ENCODE data around the gene ACTN1.

DNA sequence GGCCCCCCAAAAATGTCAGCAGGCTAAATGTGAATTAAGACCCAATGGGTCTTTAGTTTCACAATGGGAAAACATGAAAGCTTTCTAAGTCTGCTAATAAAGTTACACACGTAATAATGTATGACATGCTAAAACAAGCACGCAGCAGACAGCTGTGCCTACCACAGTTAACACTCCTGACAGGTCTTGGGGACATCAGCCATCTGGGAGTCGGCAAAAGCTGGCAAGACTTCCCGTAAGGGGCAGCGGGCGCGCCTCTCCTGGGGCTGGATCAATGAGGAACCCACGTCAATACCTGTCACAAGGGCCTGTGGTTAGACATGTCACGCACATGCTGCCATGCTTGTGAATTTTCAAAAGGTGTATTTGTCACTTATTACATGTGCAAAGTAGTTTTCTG, 45.0 kb downstream of the ACTN1 start:
- TF ChIP-seq CTCF (IDR thresholded peaks at IDR 0.05) (no peak), POLR2AphosphoS5 (IDR thresholded peaks at IDR 0.05; ENCODE audit: insufficient read depth in 1 of 2, low read depth in 1 of 2) (no peak), POLR2A (IDR thresholded peaks at IDR 0.05) (no peak)
